Measurements from ENCODE around the gene LRRC8B. TPM values are rescaled to one million over a fixed set of nuclear protein-coding genes. Genes with fewer than 3 reads are reported as not detected.

Gene LRRC8B
- total RNA-seq, 4 donors from 2014 or later: 8.7 to 19.5 (median 9.2) TPM

DNA sequence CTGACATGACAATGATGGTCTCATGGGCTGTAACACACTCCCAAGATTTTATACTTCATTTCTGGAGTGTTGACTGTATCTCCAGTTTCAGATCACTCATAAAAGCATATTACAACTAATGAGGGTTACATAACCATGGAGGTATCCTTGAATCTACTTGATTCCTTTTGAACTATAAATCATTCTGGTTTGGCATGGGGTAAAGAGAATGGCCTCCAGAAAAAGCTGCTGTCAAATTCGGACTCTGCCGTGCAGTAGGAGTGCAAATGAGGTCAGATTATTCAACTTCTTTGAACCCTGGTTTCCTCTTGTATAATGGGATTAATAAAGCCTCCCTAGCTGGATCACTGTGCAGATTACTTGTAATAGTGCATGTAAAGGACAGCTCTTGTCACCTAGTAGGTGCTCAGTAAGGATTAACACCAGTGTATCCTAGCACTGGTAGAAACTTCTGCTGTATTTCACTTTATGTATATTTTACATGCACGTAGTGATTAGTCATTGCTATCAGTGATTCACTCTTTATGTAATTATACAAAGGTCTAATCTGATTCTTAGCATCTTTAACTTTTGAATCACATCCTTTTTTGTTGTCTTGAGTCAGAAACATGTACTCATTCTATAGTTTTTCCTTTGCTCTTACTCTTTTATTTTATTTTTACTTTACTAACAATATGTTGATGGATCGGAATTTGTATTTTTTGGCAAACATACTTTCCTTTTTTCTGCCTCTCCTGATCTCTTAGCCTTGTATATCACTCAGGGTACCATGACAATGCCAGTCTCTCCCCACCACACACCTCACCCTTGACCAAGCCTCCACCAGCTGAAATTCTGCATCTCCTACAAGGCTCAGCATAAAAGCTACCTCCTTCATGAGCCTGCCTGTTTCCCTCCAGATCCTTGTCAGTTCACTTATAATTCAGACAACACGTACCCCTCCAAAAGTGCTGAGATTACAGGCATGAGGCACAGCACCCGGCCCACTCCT, 111.5 kb downstream of the LRRC8B start:
- H3K27ac ChIP-seq: peak overlapping the region in 1 of 4 donors; percentile 22
- H3K9me3 ChIP-seq: no peaks in the 10 kb centered on the region

GRCh38 chr1:89637496-89637895, 112.9 kb downstream of the LRRC8B start:
- H3K4me1 ChIP-seq: peaks cover 2 to 49% (median 4%) of the 10 kb centered on the region in 3 donors
- H3K27me3 ChIP-seq: peaks cover 0 to 10% (median 0%) of the 10 kb centered on the region in 4 donors
- H3K27ac ChIP-seq: no peak overlapping the region
- intact Hi-C loops (cut with DNase I): no loop called here
- no peak overlapping the region for H3K4me3 ChIP-seq
- TF ChIP-seq, protein P1, sequence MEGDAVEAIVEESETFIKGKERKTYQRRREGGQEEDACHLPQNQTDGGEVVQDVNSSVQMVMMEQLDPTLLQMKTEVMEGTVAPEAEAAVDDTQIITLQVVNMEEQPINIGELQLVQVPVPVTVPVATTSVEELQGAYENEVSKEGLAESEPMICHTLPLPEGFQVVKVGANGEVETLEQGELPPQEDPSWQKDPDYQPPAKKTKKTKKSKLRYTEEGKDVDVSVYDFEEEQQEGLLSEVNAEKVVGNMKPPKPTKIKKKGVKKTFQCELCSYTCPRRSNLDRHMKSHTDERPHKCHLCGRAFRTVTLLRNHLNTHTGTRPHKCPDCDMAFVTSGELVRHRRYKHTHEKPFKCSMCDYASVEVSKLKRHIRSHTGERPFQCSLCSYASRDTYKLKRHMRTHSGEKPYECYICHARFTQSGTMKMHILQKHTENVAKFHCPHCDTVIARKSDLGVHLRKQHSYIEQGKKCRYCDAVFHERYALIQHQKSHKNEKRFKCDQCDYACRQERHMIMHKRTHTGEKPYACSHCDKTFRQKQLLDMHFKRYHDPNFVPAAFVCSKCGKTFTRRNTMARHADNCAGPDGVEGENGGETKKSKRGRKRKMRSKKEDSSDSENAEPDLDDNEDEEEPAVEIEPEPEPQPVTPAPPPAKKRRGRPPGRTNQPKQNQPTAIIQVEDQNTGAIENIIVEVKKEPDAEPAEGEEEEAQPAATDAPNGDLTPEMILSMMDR (IDR thresholded peaks at IDR 0.05): no peak
- TF ChIP-seq POLR2A (IDR thresholded peaks at IDR 0.05): no peak
- H3K9me3 ChIP-seq: no peaks in the 10 kb centered on the region
- H3K36me3 ChIP-seq: no peaks in the 10 kb centered on the region
- DNase-seq: no peak

More for the DNA sequence above, 111.5 kb downstream of the LRRC8B start:
- Histone ChIP-seq H3K4me3 (peak overlapping the region in 1 of 4 donors; percentile 9), H3K36me3 (no peaks in the 10 kb centered on the region), H3K4me1 (peaks cover 4 to 62% (median 6%) of the 10 kb centered on the region in 3 donors), H3K27me3 (peaks cover 0 to 12% (median 0%) of the 10 kb centered on the region in 4 donors)
- intact Hi-C loops (cut with DNase I): no loop called here
- 46 to 57% methylated on average over 6 of the region's 6 CpGs for WGBS, 2 donors
- no peak for TF ChIP-seq POLR2A (IDR thresholded peaks at IDR 0.05)
- TF ChIP-seq, protein P1 (IDR thresholded peaks at IDR 0.05): no peak
- DNase-seq: no peak

- Histone ChIP-seq H3K4me1 (peaks cover 0 to 21% (median 0%) of the 10 kb centered on the region in 3 donors), H3K27me3 (no peaks in the 10 kb centered on the region), H3K9me3 (no peaks in the 10 kb centered on the region), H3K36me3 (no peaks in the 10 kb centered on the region), H3K4me3 (no peak overlapping the region), H3K27ac (no peak overlapping the region)
- TF ChIP-seq, protein P1 (IDR thresholded peaks at IDR 0.05): no peak
- no peak for TF ChIP-seq POLR2A (IDR thresholded peaks at IDR 0.05)
- DNase-seq: no peak
- intact Hi-C loops (cut with DNase I): no loop called here
Observed at GRCh38 chr1:89640440-89640839, 115.8 kb downstream of the LRRC8B start.

- Histone ChIP-seq H3K27me3 (no peaks in the 10 kb centered on the region), H3K9me3 (peaks cover 0 to 9% (median 0%) of the 10 kb centered on the region in 3 donors)
- WGBS, 2 donors: 86 to 92% methylated on average over 4 of the region's 4 CpGs
Observed at GRCh38 chr1:89641781-89642180, 117.2 kb downstream of the LRRC8B start.

More at GRCh38 chr1:89641781-89642180, 117.2 kb downstream of the LRRC8B start:
- H3K27ac ChIP-seq: no peak overlapping the region
- TF ChIP-seq, protein P1 (IDR thresholded peaks at IDR 0.05): no peak
- no peak for TF ChIP-seq POLR2A (IDR thresholded peaks at IDR 0.05)
- intact Hi-C loops (cut with DNase I): no loop called here
- no peaks in the 10 kb centered on the region for H3K36me3 ChIP-seq
- H3K4me1 ChIP-seq: peaks cover 0 to 8% (median 0%) of the 10 kb centered on the region in 3 donors
- H3K4me3 ChIP-seq: no peak overlapping the region
- DNase-seq: no peak
